Measurements from ENCODE around the gene TULP4. TPM values are rescaled to one million over a fixed set of nuclear protein-coding genes. Genes with fewer than 3 reads are reported as not detected.

Gene TULP4
- polyA plus RNA-seq, 1 donor (not counting 4 experiments of a cell fraction or from before 2014, with no cell fraction given), result 13.1 TPM

DNA sequence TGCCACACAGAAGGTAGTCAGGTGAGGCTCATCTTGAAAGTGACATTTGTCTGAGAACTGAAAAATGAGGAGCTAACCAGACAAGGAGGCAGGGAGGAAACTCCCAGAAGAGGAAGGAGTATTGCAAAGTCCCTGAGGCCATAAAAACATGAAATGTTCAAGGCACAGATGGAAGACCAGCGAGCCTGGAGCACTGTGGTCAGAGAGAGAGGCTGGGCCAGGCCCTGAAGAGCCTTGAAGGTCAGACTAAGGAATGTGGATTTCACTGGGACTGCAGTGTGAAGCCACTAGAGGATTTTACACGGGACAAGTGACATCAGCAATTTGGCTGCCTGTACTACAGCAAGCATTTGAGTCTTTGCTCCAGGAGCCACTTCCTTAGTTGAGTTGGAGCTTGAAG lies 226.5 kb downstream of the TULP4 start:
- no peak overlapping the region for H2AFZ ChIP-seq (ENCODE audit: control insufficient read depth, low read length)
- TF ChIP-seq EZH2 (IDR thresholded peaks at IDR 0.05; ENCODE audit: low read length) (no peak), CTCF (optimal IDR thresholded peaks at IDR 0.05 in 1 of 3, IDR thresholded peaks at IDR 0.05 in 1 of 3, conservative IDR thresholded peaks at IDR 0.05 in 1 of 3; ENCODE audit: extremely low read depth in 1 of 3, insufficient read depth in 2 of 3, low read length in 3 of 3) (no peak)
- no peaks in the 10 kb centered on the region for H3K9me1 ChIP-seq (ENCODE audit: control insufficient read depth, extremely low read depth, insufficient read depth, low read length)
- no peaks in the 10 kb centered on the region for H4K20me1 ChIP-seq (ENCODE audit: control insufficient read depth, extremely low read depth, insufficient read depth, low read length)
- no peak overlapping the region for H3K4me3 ChIP-seq (ENCODE audit: control insufficient read depth in 2 of 3, extremely low read depth in 1 of 3, insufficient read depth in 2 of 3, low read depth in 1 of 3, low read length in 3 of 3)
- H3K79me2 ChIP-seq (ENCODE audit: control insufficient read depth, insufficient read depth, low read length), result no peaks in the 10 kb centered on the region
- DNase-seq (ENCODE audit: low read depth, low spot score), result no peak
- H3K27ac ChIP-seq (ENCODE audit: control insufficient read depth, insufficient read depth, low read length), result no peak overlapping the region
- H3K4me1 ChIP-seq (ENCODE audit: control insufficient read depth, extremely low read depth, insufficient read depth, low read length), result no peaks in the 10 kb centered on the region
- peaks cover 42% of the 10 kb centered on the region for H3K27me3 ChIP-seq (ENCODE audit: control insufficient read depth, extremely low read depth, insufficient read depth, low read length)
- no peaks in the 10 kb centered on the region for H3K36me3 ChIP-seq (ENCODE audit: control insufficient read depth in 2 of 2, extremely low read depth in 1 of 2, insufficient read depth in 2 of 2, low read length in 2 of 2)
- FAIRE-seq, result no peak
- dilution Hi-C loops (cut with MboI; ENCODE audit: extremely low pct_ligation_motif_present, low sequenced_read_pairs), result no loop called here
- no peak overlapping the region for H3K4me2 ChIP-seq (ENCODE audit: control insufficient read depth, extremely low read depth, insufficient read depth, low read depth, low read length)
- no peak overlapping the region for H3K9ac ChIP-seq (ENCODE audit: control insufficient read depth, extremely low read depth, insufficient read depth, low read length)
- no peaks in the 10 kb centered on the region for H3K9me3 ChIP-seq (ENCODE audit: control insufficient read depth, low read depth, low read length)

DNA sequence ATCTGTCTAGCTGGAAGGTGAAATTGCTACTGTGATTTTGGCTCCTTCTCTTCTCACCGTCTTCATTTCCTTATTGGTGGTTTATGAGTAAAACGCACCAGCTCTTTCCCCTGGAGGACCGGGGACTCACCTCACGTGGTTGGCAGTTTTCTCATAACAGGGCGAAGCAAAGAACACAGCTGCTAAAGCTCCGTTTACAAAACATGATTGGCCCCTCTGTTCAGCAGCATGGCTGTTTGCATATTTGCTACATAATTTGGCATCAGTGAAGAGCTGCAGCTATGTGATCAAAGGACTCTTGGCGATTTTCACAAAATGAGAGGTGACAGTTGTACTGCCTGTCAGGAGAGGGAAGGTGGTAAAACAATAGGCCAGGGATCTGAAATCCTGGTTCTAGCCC lies 227.1 kb downstream of the TULP4 start:
- Histone ChIP-seq H3K4me2 (ENCODE audit: control insufficient read depth, extremely low read depth, insufficient read depth, low read depth, low read length) (no peak overlapping the region), H3K79me2 (ENCODE audit: control insufficient read depth, insufficient read depth, low read length) (no peaks in the 10 kb centered on the region), H3K4me1 (ENCODE audit: control insufficient read depth, extremely low read depth, insufficient read depth, low read length) (no peaks in the 10 kb centered on the region), H3K36me3 (ENCODE audit: control insufficient read depth in 2 of 2, extremely low read depth in 1 of 2, insufficient read depth in 2 of 2, low read length in 2 of 2) (no peaks in the 10 kb centered on the region), H3K9me1 (ENCODE audit: control insufficient read depth, extremely low read depth, insufficient read depth, low read length) (no peaks in the 10 kb centered on the region), H4K20me1 (ENCODE audit: control insufficient read depth, extremely low read depth, insufficient read depth, low read length) (no peaks in the 10 kb centered on the region), H3K27me3 (ENCODE audit: control insufficient read depth, extremely low read depth, insufficient read depth, low read length) (peaks cover 42% of the 10 kb centered on the region), H3K9me3 (ENCODE audit: control insufficient read depth, low read depth, low read length) (no peaks in the 10 kb centered on the region), H2AFZ (ENCODE audit: control insufficient read depth, low read length) (no peak overlapping the region), H3K4me3 (ENCODE audit: control insufficient read depth in 2 of 3, extremely low read depth in 1 of 3, insufficient read depth in 2 of 3, low read depth in 1 of 3, low read length in 3 of 3) (no peak overlapping the region), H3K9ac (ENCODE audit: control insufficient read depth, extremely low read depth, insufficient read depth, low read length) (no peak overlapping the region), H3K27ac (ENCODE audit: control insufficient read depth, insufficient read depth, low read length) (no peak overlapping the region)
- dilution Hi-C loops (cut with MboI; ENCODE audit: extremely low pct_ligation_motif_present, low sequenced_read_pairs), result no loop called here
- DNase-seq (ENCODE audit: low read depth, low spot score), result no peak
- no peak for TF ChIP-seq CTCF (optimal IDR thresholded peaks at IDR 0.05 in 1 of 3, IDR thresholded peaks at IDR 0.05 in 1 of 3, conservative IDR thresholded peaks at IDR 0.05 in 1 of 3; ENCODE audit: extremely low read depth in 1 of 3, insufficient read depth in 2 of 3, low read length in 3 of 3)
- TF ChIP-seq EZH2 (IDR thresholded peaks at IDR 0.05; ENCODE audit: low read length), result no peak
- FAIRE-seq, result no peak

Measured in keratinocyte (primary cell).